ENCODE measurements around the gene KLF1.
"Not testable (repeated sequence)": the region's sequence is repeated elsewhere in the genome, so short reads cannot be mapped to it uniquely, and the experiment has no call there.

The KLF1 gene

GRCh38 chr19:12896460-12896859 lies 9.5 kb upstream of the KLF1 start:
- H3K36me3 ChIP-seq (replicated peaks), result peaks cover 3% of the 10 kb centered on the region
- no peak overlapping the region for H3K27ac ChIP-seq
- H3K4me3 ChIP-seq (ENCODE audit: low read depth, low read length), result no peak overlapping the region
- in situ Hi-C loops (cut with HindIII; ENCODE audit: low pct_ligation_motif_present, low sequenced_read_pairs), result no loop called here
- H3K27me3 ChIP-seq (replicated peaks), result no peaks in the 10 kb centered on the region
- DNase-seq, result no peak
- TF ChIP-seq CTCF (IDR thresholded peaks at IDR 0.05; ENCODE audit: low read depth, low read length, missing control alignments), result no peak

GRCh38 chr19:12893582-12893981 lies 6.6 kb upstream of the KLF1 start:
- in situ Hi-C loops (cut with HindIII; ENCODE audit: low pct_ligation_motif_present, low sequenced_read_pairs), result no loop called here
- H3K4me3 ChIP-seq (ENCODE audit: low read depth, low read length), result no peak overlapping the region
- H3K27me3 ChIP-seq (replicated peaks), result no peaks in the 10 kb centered on the region
- DNase-seq, result no peak
- H3K36me3 ChIP-seq (replicated peaks), result peaks cover 3% of the 10 kb centered on the region
- H3K27ac ChIP-seq, result no peak overlapping the region
- TF ChIP-seq CTCF (IDR thresholded peaks at IDR 0.05; ENCODE audit: low read depth, low read length, missing control alignments), result no peak

GRCh38 chr19:12891553-12892021 lies 4.6 kb upstream of the KLF1 start:
- in situ Hi-C loops (cut with HindIII; ENCODE audit: low pct_ligation_motif_present, low sequenced_read_pairs), result no loop called here
- Histone ChIP-seq H3K27me3 (replicated peaks) (peaks cover 4% of the 10 kb centered on the region), H3K27ac (no peak overlapping the region), H3K4me3 (ENCODE audit: low read depth, low read length) (peak overlapping the region; percentile 89), H3K36me3 (replicated peaks) (no peaks in the 10 kb centered on the region)
- TF ChIP-seq CTCF (IDR thresholded peaks at IDR 0.05; ENCODE audit: low read depth, low read length, missing control alignments), result no peak
- DNase-seq, result no peak

- no peak within 1 kb of the TSS for H3K27ac ChIP-seq
- H3K27me3 ChIP-seq (replicated peaks), result peaks cover 4% of the 10 kb centered on the region
- TF ChIP-seq CTCF (IDR thresholded peaks at IDR 0.05; ENCODE audit: low read depth, low read length, missing control alignments), result no peak
- in situ Hi-C loops (cut with HindIII; ENCODE audit: low pct_ligation_motif_present, low sequenced_read_pairs), result no loop called here
- peak; percentile 99 for DNase-seq
- H3K36me3 ChIP-seq (replicated peaks), result no peaks in the 10 kb centered on the region
- peak within 1 kb of the TSS; percentile 89 for H3K4me3 ChIP-seq (ENCODE audit: low read depth, low read length)
Measured at GRCh38 chr19:12890787-12891552, 4.0 kb upstream of the KLF1 start, which contains the start of gene GCDH. Gene GCDH (plus strand): TSS chr19:12891160. CDS start chr19:12891305, 145 bp downstream.

- H3K27me3 ChIP-seq (replicated peaks); in situ Hi-C loops (cut with HindIII; ENCODE audit: low pct_ligation_motif_present, low sequenced_read_pairs); H3K36me3 ChIP-seq (replicated peaks); H3K27ac ChIP-seq; DNase-seq: not testable (repeated sequence)
- H3K4me3 ChIP-seq (ENCODE audit: low read depth, low read length), result peak overlapping the region; percentile 32
Measured at GRCh38 chr19:12890299-12890786, 3.3 kb upstream of the KLF1 start.

GRCh38 chr19:12888006-12888603 lies 1.1 kb upstream of the KLF1 start:
- Histone ChIP-seq H3K27me3 (replicated peaks) (peaks cover 14% of the 10 kb centered on the region), H3K36me3 (replicated peaks) (no peaks in the 10 kb centered on the region), H3K4me3 (ENCODE audit: low read depth, low read length) (no peak overlapping the region), H3K27ac (no peak overlapping the region)
- in situ Hi-C loops (cut with HindIII; ENCODE audit: low pct_ligation_motif_present, low sequenced_read_pairs), result no loop called here
- no peak for TF ChIP-seq CTCF (IDR thresholded peaks at IDR 0.05; ENCODE audit: low read depth, low read length, missing control alignments)
- no peak for DNase-seq
